ENCODE data around the gene GPHN. TPM values are rescaled to one million over a fixed set of nuclear protein-coding genes. Genes with fewer than 3 reads are reported as not detected.

Gene GPHN
- total and polyA plus RNA-seq, 2 of the 8 experiments (the other 6 are each of a cell fraction or from before 2014, with no cell fraction given), result 6.0 to 16.0 TPM

- FAIRE-seq (no peak), DNase-seq (ENCODE audit: low read depth in 1 of 2, low spot score in 2 of 2) (no peak)
- no peak overlapping the region for H4K5ac ChIP-seq (ENCODE audit: insufficient read length, low read depth, low read length)
- no peak for TF ChIP-seq NRF1 (IDR thresholded peaks at IDR 0.05; ENCODE audit: low read depth, low read length)
- no peak for TF ChIP-seq BRCA1 (IDR thresholded peaks at IDR 0.05; ENCODE audit: low read depth, low read length)
- TF ChIP-seq BACH1 (IDR thresholded peaks at IDR 0.05; ENCODE audit: low read length), result no peak
- TF ChIP-seq NANOG (IDR thresholded peaks at IDR 0.05; ENCODE audit: insufficient read depth, low read depth, low read length, poor library complexity, severe bottlenecking), result no peak
- no peak for TF ChIP-seq CTBP2 (IDR thresholded peaks at IDR 0.05; ENCODE audit: borderline replicate concordance, insufficient read depth, insufficient read length, low read length)
- H3K79me2 ChIP-seq (ENCODE audit: control insufficient read depth in 1 of 2, insufficient read depth in 2 of 2, low read length in 2 of 2), result no peaks in the 10 kb centered on the region; a peak in 1 of 4 replicates
- no peak overlapping the region for H3K9ac ChIP-seq (replicated peaks in 1 of 4; ENCODE audit: extremely low read depth in 1 of 4, low read depth in 3 of 4, low read length in 3 of 4)
- no peak overlapping the region for H3K56ac ChIP-seq (replicated peaks; ENCODE audit: insufficient read length, low read depth, low read length)
- H2BK20ac ChIP-seq (ENCODE audit: low read length), result no peak overlapping the region
- H3K27me3 ChIP-seq (replicated peaks in 1 of 4; ENCODE audit: control insufficient read depth in 3 of 4, extremely low read depth in 1 of 4, insufficient read depth in 3 of 4, low read length in 3 of 4), result no peaks in the 10 kb centered on the region
- no peak overlapping the region for H2AFZ ChIP-seq (ENCODE audit: low read length)
- no peak overlapping the region for H4K8ac ChIP-seq (ENCODE audit: extremely low read depth, insufficient read depth, low read length)
- POLR2A ChIA-PET (ENCODE audit: partially characterized antibody), result no interaction called here
- H3K4me1 ChIP-seq (replicated peaks in 1 of 4; ENCODE audit: control insufficient read depth in 3 of 4, insufficient read depth in 4 of 4, low read length in 3 of 4), result no peaks in the 10 kb centered on the region
- no peak overlapping the region for H2BK12ac ChIP-seq (ENCODE audit: low read depth, low read length)
- no peak overlapping the region for H3K18ac ChIP-seq (ENCODE audit: extremely low read depth, low read length)
- no peaks in the 10 kb centered on the region for H3K23me2 ChIP-seq (ENCODE audit: low read depth, low read length)
- no peak overlapping the region for H2AK5ac ChIP-seq (ENCODE audit: low read depth, low read length)
- no peak overlapping the region for H3K4me3 ChIP-seq (ENCODE audit: extremely low read depth in 1 of 4, insufficient read depth in 2 of 4, low read depth in 3 of 4, low read length in 4 of 4)
- H2BK15ac ChIP-seq (ENCODE audit: low read length), result no peak overlapping the region
- CTCF ChIA-PET (ENCODE audit: partially characterized antibody), result interaction anchor here (1.0 to 1.6 kb wide), 2 partner anchors 54 to 417 kb away, joined by 3 read pairs; no protein-coding TSS in a partner anchor
- no peak overlapping the region for H4K91ac ChIP-seq (replicated peaks; ENCODE audit: insufficient read length, low read length)
- H2BK120ac ChIP-seq (replicated peaks; ENCODE audit: low read depth, low read length), result no peak overlapping the region
- H3K14ac ChIP-seq (ENCODE audit: insufficient read length), result no peak overlapping the region
- no peak overlapping the region for H3K23ac ChIP-seq (ENCODE audit: insufficient read length)
- no peak overlapping the region for H3K4ac ChIP-seq (replicated peaks; ENCODE audit: insufficient read length, low read depth, low read length)
- no peaks in the 10 kb centered on the region for H3K79me1 ChIP-seq (ENCODE audit: low read depth, low read length)
- H3K9me3 ChIP-seq (ENCODE audit: insufficient read depth in 2 of 2, low read depth in 1 of 2, low read length in 1 of 2), result no peaks in the 10 kb centered on the region
- no peak overlapping the region for H2BK5ac ChIP-seq (ENCODE audit: low read depth, low read length)
- no peaks in the 10 kb centered on the region for H4K20me1 ChIP-seq (replicated peaks in 1 of 2; ENCODE audit: control insufficient read depth in 1 of 2, insufficient read depth in 2 of 2, low read length in 2 of 2)
- H3K36me3 ChIP-seq (ENCODE audit: control insufficient read depth in 2 of 4, insufficient read depth in 4 of 4, low read length in 3 of 4), result no peaks in the 10 kb centered on the region
- no peak overlapping the region for H3K27ac ChIP-seq (ENCODE audit: low read depth, low read length)
- no peak overlapping the region for H3K4me2 ChIP-seq (ENCODE audit: insufficient read depth in 1 of 2, low read depth in 2 of 2, low read length in 2 of 2)
Measured at GRCh38 chr14:66716227-66716626, 208.3 kb downstream of the GPHN start.

Data from H1 (cell line).